Fibroblast of peridontal ligament (primary cell): Measurements from ENCODE around the gene BCCIP.

Experiments
- DNase-seq: peaks from one replicate; pipeline ENCODE4 v3.0.0-alpha.2; 2010; ENCODE audit errors: extremely low read depth

Gene BCCIP

GRCh38 chr10:125844751-125845221 lies 21.4 kb downstream of the BCCIP start:
- DNase-seq, result no peak

GRCh38 chr10:125845617-125846016 lies 22.3 kb downstream of the BCCIP start:
- DNase-seq, result no peak

GRCh38 chr10:125846894-125847293 lies 23.5 kb downstream of the BCCIP start:
- DNase-seq, result no peak

- no peak for DNase-seq
Observed at GRCh38 chr10:125848371-125848770, 25.0 kb downstream of the BCCIP start.

GRCh38 chr10:125848857-125849256 lies 25.5 kb downstream of the BCCIP start:
- DNase-seq, result no peak

- no peak for DNase-seq
Observed at GRCh38 chr10:125849448-125849847, 26.1 kb downstream of the BCCIP start.

- DNase-seq, result no peak
Observed at GRCh38 chr10:125850766-125851731, 27.7 kb downstream of the BCCIP start.

GRCh38 chr10:125852487-125852886 lies 29.1 kb downstream of the BCCIP start:
- no peak for DNase-seq

GRCh38 chr10:125857185-125857760 lies 33.9 kb downstream of the BCCIP start:
- DNase-seq, result no peak

GRCh38 chr10:125859128-125859817 lies 35.9 kb downstream of the BCCIP start:
- no peak for DNase-seq

GRCh38 chr10:125865120-125865519 lies 41.8 kb downstream of the BCCIP start:
- no peak for DNase-seq

- DNase-seq, result no peak
Observed at GRCh38 chr10:125866421-125867029, 43.2 kb downstream of the BCCIP start.

- DNase-seq, result peak; percentile 72
Observed at GRCh38 chr10:125868372-125868975, 45.1 kb downstream of the BCCIP start.

GRCh38 chr10:125871338-125871737 lies 48.0 kb downstream of the BCCIP start:
- peak; percentile 73 for DNase-seq

- peak; percentile 93 for DNase-seq
Observed at GRCh38 chr10:125878957-125879835, 55.9 kb downstream of the BCCIP start.

- peak; percentile 25 for DNase-seq
Observed at GRCh38 chr10:125880719-125881118, 57.4 kb downstream of the BCCIP start.

- no peak for DNase-seq
Observed at GRCh38 chr10:125881192-125881591, 57.8 kb downstream of the BCCIP start, which contains the start of gene DHX32. Gene DHX32, minus strand, starts transcription at chr10:125881292. Its CDS starts 468 bp downstream, at chr10:125880824.

GRCh38 chr10:125882596-125882995 lies 59.2 kb downstream of the BCCIP start:
- peak; percentile 23 for DNase-seq

GRCh38 chr10:125883211-125883610 lies 59.9 kb downstream of the BCCIP start:
- DNase-seq, result no peak
